Gastrocnemius medialis (tissue), 4 donors: ENCODE results near the gene PPM1L.
"Not testable (repeated sequence)": the region's sequence is repeated elsewhere in the genome, so short reads cannot be mapped to it uniquely, and the experiment has no call there.

Experiments
- POLR2A ChIP-seq, 2 donors: fragments of 450-650 bp; IDR thresholded peaks; one replicate each; pipeline ENCODE4 v1.6.1; 2017; ENCODE audit warnings: antibody characterized with exemption in 2 of 2, mild to moderate bottlenecking in 2 of 2, moderate library complexity in 2 of 2
- TF ChIP-seq, protein P1 (sequence below), 5 experiments: fragments of 450-650 bp in 3 of 5; fragments of 200-600 bp in 2 of 5; sonication (generic) in 2 of 5; IDR thresholded peaks in 4 of 5; conservative IDR thresholded peaks in 1 of 5; 1 replicate in 4 of 5; 2 replicates in 1 of 5; pipeline ENCODE4 v1.5.1; 2016 to 2019; ENCODE audit warnings: antibody characterized with exemption in 5 of 5, mild to moderate bottlenecking in 3 of 5, moderate library complexity in 3 of 5

DNA sequence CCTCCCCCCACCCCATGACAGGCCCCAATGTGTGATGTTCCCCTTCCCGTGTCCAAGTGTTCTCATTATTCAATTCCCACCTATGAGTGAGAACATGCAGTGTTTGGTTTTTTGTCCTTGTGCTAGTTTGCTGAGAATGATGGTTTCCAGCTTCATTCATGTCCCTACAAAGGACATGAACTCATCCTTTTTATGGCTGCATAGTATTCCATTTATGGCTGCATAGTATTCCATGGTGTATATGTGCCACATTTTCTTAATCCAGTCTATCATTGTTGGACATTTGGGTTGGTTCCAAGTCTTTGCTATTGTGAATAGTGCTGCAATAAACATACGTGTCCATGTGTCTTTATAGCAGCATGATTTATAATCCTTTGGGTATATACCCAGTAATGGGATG lies 254.1 kb downstream of the PPM1L start:
- TF ChIP-seq, protein P1, sequence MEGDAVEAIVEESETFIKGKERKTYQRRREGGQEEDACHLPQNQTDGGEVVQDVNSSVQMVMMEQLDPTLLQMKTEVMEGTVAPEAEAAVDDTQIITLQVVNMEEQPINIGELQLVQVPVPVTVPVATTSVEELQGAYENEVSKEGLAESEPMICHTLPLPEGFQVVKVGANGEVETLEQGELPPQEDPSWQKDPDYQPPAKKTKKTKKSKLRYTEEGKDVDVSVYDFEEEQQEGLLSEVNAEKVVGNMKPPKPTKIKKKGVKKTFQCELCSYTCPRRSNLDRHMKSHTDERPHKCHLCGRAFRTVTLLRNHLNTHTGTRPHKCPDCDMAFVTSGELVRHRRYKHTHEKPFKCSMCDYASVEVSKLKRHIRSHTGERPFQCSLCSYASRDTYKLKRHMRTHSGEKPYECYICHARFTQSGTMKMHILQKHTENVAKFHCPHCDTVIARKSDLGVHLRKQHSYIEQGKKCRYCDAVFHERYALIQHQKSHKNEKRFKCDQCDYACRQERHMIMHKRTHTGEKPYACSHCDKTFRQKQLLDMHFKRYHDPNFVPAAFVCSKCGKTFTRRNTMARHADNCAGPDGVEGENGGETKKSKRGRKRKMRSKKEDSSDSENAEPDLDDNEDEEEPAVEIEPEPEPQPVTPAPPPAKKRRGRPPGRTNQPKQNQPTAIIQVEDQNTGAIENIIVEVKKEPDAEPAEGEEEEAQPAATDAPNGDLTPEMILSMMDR (IDR thresholded peaks at IDR 0.05 in 4 of 5, conservative IDR thresholded peaks at IDR 0.05 in 1 of 5) = not testable (repeated sequence)
- TF ChIP-seq POLR2A (IDR thresholded peaks at IDR 0.05) = not testable (repeated sequence)
